Hematopoietic multipotent progenitor cell treated with erythropoietin and hydrocortisone succinate and interleukin-3 and kit ligand, for 4 days (in vitro differentiated cells): ENCODE measurements around the gene ZFHX3.

ENCODE experiments used
- DNase-seq: peaks from one replicate; pipeline ENCODE4 v3.0.0-alpha.2; 2015

Gene ZFHX3

GRCh38 chr16:73036074-73036826 is 11.7 kb downstream of the ZFHX3 start:
- DNase-seq = peak; percentile 67

- DNase-seq = no peak
These were observed 13.6 kb downstream of the ZFHX3 start for GRCh38 chr16:73034374-73034773.

GRCh38 chr16:73033271-73033998 is 14.5 kb downstream of the ZFHX3 start:
- DNase-seq = no peak

GRCh38 chr16:73032541-73033270 is 15.2 kb downstream of the ZFHX3 start:
- DNase-seq = no peak

GRCh38 chr16:73031984-73032383 is 15.9 kb downstream of the ZFHX3 start:
- no peak for DNase-seq

- DNase-seq = no peak
These were observed 16.6 kb downstream of the ZFHX3 start for GRCh38 chr16:73031155-73031866.

GRCh38 chr16:73028721-73029361 is 19.1 kb downstream of the ZFHX3 start:
- no peak for DNase-seq

- no peak for DNase-seq
These were observed 19.7 kb downstream of the ZFHX3 start for GRCh38 chr16:73028263-73028662.

- DNase-seq = no peak
These were observed 20.2 kb downstream of the ZFHX3 start for GRCh38 chr16:73027685-73028111.

GRCh38 chr16:73026754-73027684 is 20.9 kb downstream of the ZFHX3 start:
- DNase-seq = no peak

GRCh38 chr16:73025856-73026210 is 22.1 kb downstream of the ZFHX3 start:
- no peak for DNase-seq

GRCh38 chr16:73025151-73025855 is 22.6 kb downstream of the ZFHX3 start:
- no peak for DNase-seq

GRCh38 chr16:73024571-73025105 is 23.3 kb downstream of the ZFHX3 start:
- DNase-seq = no peak

- no peak for DNase-seq
These were observed 24.0 kb downstream of the ZFHX3 start for GRCh38 chr16:73023752-73024570.

GRCh38 chr16:73023320-73023719 is 24.6 kb downstream of the ZFHX3 start:
- DNase-seq = no peak

- DNase-seq = peak; percentile 19
These were observed 25.4 kb downstream of the ZFHX3 start for GRCh38 chr16:73022534-73022933.

GRCh38 chr16:73021866-73022495 is 25.9 kb downstream of the ZFHX3 start:
- no peak for DNase-seq

- DNase-seq = peak; percentile 27
These were observed 27.5 kb downstream of the ZFHX3 start for GRCh38 chr16:73020409-73020884.
